GM19397 (cell line): ENCODE data around the gene OPCML.

Experiments used
- ATAC-seq: cut with Tn5 transposase; IDR thresholded peaks from one replicate; pipeline ENCODE4 v1.9.1; 2021; ENCODE audit warnings: mild to moderate bottlenecking, moderate library complexity; ENCODE audit not compliant: unreplicated experiment

Gene OPCML

GRCh38 chr11:133531971-133532651 lies at the start of gene OPCML:
OPCML (minus strand) TSS chr11:133532501.
- ATAC-seq, result no peak

DNA sequence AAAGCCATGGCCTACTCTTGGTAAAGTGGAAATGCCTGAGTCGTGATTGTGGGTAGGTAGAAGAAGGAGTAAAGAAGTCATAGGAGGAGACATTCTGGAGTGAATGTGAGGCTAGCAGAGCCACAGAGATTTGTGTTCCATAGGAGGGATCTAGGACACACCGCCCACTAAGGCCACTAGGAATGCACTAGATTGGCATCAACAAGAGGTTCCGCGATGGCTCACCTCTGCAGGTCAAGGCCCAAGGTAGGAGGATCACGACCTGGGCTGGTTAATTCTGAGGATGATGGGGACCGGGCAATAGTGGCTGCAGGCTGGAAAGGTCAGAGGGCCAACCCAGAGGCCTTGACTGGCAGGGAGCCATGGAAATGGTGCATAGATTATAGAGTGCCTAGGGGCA lies 48.8 kb upstream of the OPCML start:
- no peak for ATAC-seq

GRCh38 chr11:133579165-133580031 lies 47.1 kb upstream of the OPCML start:
- ATAC-seq, result no peak

DNA sequence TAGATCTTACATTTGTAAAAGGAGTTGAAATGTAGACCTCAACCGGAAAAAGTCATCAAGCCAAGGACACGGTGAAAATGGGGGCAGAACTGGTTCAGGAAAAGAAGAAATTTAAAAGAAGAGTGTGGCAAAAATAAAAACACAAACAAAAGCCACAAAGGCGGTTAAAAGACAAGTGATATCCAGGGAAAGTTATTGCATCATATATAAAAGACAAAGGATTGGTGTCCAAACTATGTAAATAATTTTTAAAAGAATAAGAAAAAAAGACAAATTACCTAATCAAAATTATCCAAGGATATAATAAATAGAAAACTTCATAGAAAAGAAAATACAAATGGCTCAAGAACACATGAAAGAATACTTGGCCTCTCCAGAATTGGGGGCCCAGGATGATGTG lies 45.1 kb upstream of the OPCML start:
- ATAC-seq, result no peak

DNA sequence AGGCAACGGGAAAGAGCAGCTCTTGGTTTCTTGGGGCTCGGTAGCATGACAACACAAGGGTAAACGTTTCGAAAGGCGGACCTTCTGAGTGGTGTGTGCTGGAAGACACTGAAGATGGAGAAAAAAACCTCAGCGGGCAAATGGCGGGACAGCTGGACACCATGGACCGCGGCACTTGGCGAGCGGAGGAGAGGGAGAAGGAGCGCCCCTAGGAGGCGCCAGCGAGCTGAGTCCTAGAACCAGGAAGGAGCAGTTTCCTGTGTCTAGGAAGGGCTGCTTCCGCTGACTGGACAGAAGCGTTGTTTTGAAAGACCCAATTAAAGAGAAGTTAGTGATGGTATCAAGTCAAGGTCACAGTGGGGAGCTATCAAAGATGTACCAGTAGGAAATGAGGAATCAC lies 44.0 kb upstream of the OPCML start:
- no peak for ATAC-seq

- ATAC-seq, result no peak
These were observed 40.8 kb upstream of the OPCML start for GRCh38 chr11:133573081-133573480.

GRCh38 chr11:133570376-133570775 lies 38.1 kb upstream of the OPCML start:
- ATAC-seq, result no peak

DNA sequence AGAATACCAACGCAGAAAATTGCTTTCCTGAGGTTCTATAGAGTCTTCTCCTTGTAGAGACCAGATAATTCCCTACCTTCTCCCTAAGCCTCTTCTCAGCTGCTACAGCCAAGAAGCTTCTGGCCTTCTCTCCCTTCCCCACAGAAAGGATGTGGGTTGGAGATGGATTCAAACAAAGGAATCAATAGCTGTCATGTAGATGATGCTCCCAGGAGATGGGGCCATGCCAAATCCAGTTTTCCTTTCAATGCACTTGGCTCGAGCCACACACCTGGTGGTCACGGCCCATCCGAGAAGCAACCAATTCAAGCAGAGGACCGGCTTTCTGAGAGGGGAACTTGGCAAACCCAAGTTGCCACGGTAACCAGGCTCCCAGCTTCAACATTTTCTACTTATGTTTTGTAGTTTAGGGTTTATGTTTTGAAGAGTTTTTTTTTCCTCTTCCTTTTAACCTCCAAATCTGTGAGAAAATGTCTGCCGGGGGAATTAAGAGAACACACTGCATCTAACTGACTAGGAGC lies 31.3 kb upstream of the OPCML start:
- no peak for ATAC-seq

- ATAC-seq, result no peak
These were observed 28.2 kb upstream of the OPCML start for GRCh38 chr11:133560472-133560855.

DNA sequence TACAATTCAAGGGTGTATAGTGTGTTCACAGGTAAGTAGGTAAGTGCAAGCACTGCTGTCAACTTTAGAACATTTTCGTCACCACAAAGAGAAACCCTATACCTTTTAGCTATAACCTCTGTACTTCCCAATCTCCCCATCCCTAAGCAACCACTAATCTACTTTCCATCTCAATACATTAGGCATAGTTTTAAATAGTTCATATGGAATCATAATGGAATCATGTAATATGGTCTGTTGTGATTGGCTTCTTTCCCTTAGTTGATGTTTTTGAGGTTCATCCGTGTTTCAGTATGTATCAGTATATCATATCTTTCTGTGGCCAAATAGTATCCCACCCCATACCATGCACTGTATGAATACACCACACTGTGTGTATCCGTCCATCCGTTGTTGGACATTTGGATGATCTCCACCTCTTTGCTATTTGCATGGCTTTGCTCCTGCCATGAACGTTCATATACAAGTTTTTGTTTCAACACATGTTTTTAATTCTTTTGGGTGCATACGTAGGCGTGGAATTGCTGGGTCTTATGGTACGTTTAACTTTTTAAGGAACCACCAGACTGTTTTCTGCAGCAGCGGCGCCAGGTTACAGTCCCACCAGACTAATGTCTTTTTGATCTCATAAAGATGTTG lies 27.7 kb upstream of the OPCML start:
- no peak for ATAC-seq

DNA sequence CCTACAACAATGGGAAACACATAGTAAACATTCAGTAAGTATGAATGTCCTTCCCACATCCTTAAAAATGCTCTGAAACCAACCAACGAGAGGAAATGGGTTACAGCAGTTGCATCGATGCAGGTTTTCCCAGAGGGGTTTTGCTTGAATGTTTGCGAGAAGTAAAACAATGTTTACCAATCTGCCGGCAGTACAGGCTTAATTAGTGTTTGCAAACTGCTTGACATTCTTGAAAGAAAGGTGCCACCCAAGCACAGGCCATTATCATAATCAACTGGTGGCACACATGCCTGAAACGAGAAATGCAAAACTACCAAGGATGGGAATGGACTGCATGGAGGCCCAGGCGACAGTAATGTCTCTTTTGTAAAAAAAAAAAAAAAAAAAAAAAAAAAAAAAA lies 27.1 kb upstream of the OPCML start:
- no peak for ATAC-seq

- no peak for ATAC-seq
These were observed 22.7 kb upstream of the OPCML start for GRCh38 chr11:133555034-133555433.

- no peak for ATAC-seq
These were observed 21.8 kb upstream of the OPCML start for GRCh38 chr11:133553885-133554740.

DNA sequence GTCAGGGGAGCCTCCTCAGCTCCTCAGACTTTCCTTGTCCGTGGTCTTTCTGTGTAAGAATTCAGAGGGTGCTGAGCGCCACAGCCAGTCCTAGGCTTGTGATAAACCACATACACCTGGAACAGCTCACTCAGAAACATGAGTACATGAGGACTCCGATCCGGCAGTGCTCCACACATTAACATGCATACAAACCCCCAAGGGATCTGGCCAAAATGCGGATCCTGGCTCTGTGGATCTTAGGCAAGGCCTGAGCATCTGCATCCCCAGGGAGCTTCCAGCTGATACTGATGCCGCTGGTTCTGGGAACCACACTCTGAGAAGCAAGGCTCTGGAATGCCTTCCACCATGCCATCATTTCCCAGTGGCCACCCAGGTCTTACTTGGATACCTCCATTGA lies 20.6 kb upstream of the OPCML start:
- ATAC-seq, result no peak

- no peak for ATAC-seq
These were observed 18.8 kb upstream of the OPCML start for GRCh38 chr11:133551064-133551463.

DNA sequence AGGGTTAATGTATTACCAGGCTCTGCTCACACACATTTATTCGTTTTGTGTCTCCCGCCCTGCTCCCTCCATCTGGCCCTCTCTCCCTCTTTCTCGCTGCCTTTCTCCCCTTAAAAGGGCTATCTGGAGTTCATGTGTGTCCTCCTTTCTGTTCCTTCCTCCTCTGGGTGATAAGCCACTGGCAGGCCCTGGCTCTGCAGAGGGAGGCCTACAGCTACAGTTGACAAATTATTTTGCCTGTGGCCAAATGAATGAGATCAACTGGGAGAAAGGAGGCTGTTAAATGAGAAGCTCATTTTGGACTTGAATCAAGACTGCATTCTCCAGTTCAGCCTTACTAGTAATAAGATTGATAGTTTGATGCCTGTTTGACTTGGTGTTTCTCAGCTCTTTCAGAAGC lies 17.5 kb upstream of the OPCML start:
- ATAC-seq, result no peak

DNA sequence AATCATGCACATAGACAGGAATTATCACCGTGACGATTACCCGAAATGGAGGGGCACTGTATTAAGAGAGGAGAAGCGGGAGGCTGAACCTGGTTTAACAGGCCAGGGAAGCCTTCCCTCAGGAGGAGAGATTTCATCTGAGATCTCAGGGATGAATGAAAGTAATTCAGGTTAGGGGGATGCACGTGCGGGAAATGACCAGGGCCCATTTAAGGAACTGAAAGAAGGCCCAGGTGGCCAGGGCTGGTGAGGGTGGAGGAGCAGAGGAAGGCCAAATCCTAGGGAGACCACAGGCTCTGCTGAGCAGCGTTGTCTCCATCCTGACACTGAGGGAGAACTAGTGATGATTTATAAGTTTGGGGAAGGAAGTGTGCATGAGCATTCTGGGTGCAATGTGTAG lies 16.3 kb upstream of the OPCML start:
- ATAC-seq, result no peak

- no peak for ATAC-seq
These were observed 15.7 kb upstream of the OPCML start for GRCh38 chr11:133547808-133548494.

DNA sequence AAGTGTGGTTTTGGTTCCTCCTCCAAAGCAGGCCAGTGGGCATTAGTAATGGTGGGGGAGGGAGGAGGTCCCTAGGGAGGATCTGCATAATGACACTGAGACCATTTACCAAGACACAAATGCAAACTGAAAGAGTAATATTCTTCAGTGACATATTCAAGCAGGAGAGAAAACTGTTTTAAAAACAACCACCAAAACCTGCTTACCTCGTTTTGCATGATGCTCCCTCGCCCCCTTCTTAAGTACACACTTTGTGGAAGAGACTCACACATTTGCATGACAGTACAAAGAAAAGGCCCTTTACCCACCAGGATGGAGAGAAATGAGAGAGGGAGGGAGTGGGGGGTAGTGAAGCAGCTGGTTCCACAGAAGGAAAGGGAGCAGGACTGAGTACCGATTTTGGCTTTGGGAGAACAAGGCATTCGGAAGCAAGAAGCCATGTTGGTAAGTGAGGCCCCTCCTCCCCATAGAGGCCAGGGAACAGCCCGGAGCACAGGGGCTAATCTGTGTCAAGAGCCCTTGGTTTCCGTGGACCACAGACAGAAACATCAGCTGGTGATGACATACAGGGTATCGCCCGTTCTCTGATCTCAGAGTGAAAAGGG lies 13.0 kb upstream of the OPCML start:
- ATAC-seq, result no peak

GRCh38 chr11:133541720-133542095 lies 9.4 kb upstream of the OPCML start:
- no peak for ATAC-seq
